Measurements from ENCODE around the gene RNF144B.
"Not testable (repeated sequence)": the region's sequence is repeated elsewhere in the genome, so short reads cannot be mapped to it uniquely, and the experiment has no call there.

Gene RNF144B

GRCh38 chr6:18406955-18407749 is 20.0 kb downstream of the RNF144B start:
- no peak for DNase-seq (ENCODE audit: low read depth, low spot score)

- DNase-seq (ENCODE audit: low read depth, low spot score): not testable (repeated sequence)
Measured at GRCh38 chr6:18409602-18410001, 22.5 kb downstream of the RNF144B start.

GRCh38 chr6:18410412-18410811 is 23.3 kb downstream of the RNF144B start:
- no peak for DNase-seq (ENCODE audit: low read depth, low spot score)

GRCh38 chr6:18412068-18412467 is 24.9 kb downstream of the RNF144B start:
- no peak for DNase-seq (ENCODE audit: low read depth, low spot score)

GRCh38 chr6:18412644-18413043 is 25.5 kb downstream of the RNF144B start:
- no peak for DNase-seq (ENCODE audit: low read depth, low spot score)

- DNase-seq (ENCODE audit: low read depth, low spot score): no peak
Measured at GRCh38 chr6:18413381-18413780, 26.2 kb downstream of the RNF144B start.

GRCh38 chr6:18414116-18414515 is 27.0 kb downstream of the RNF144B start:
- no peak for DNase-seq (ENCODE audit: low read depth, low spot score)

GRCh38 chr6:18415207-18415606 is 28.1 kb downstream of the RNF144B start:
- DNase-seq (ENCODE audit: low read depth, low spot score): no peak

- no peak for DNase-seq (ENCODE audit: low read depth, low spot score)
Measured at GRCh38 chr6:18415671-18416340, 28.7 kb downstream of the RNF144B start.

GRCh38 chr6:18416341-18416679 is 29.2 kb downstream of the RNF144B start:
- no peak for DNase-seq (ENCODE audit: low read depth, low spot score)

GRCh38 chr6:18420328-18420727 is 33.2 kb downstream of the RNF144B start:
- no peak for DNase-seq (ENCODE audit: low read depth, low spot score)

GRCh38 chr6:18422136-18422535 is 35.0 kb downstream of the RNF144B start:
- DNase-seq (ENCODE audit: low read depth, low spot score): no peak

GRCh38 chr6:18423426-18423825 is 36.3 kb downstream of the RNF144B start:
- DNase-seq (ENCODE audit: low read depth, low spot score): no peak

- no peak for DNase-seq (ENCODE audit: low read depth, low spot score)
Measured at GRCh38 chr6:18424201-18424600, 37.1 kb downstream of the RNF144B start.

GRCh38 chr6:18425218-18425617 is 38.1 kb downstream of the RNF144B start:
- no peak for DNase-seq (ENCODE audit: low read depth, low spot score)

- DNase-seq (ENCODE audit: low read depth, low spot score): no peak
Measured at GRCh38 chr6:18427296-18427695, 40.1 kb downstream of the RNF144B start.

GRCh38 chr6:18429655-18430297 is 42.6 kb downstream of the RNF144B start:
- DNase-seq (ENCODE audit: low read depth, low spot score): no peak

GRCh38 chr6:18431581-18431980 is 44.4 kb downstream of the RNF144B start:
- DNase-seq (ENCODE audit: low read depth, low spot score): no peak

- DNase-seq (ENCODE audit: low read depth, low spot score): no peak
Measured at GRCh38 chr6:18432180-18432579, 45.0 kb downstream of the RNF144B start.

- DNase-seq (ENCODE audit: low read depth, low spot score): no peak
Measured at GRCh38 chr6:18432619-18433018, 45.5 kb downstream of the RNF144B start.

GRCh38 chr6:18433059-18433458 is 45.9 kb downstream of the RNF144B start:
- no peak for DNase-seq (ENCODE audit: low read depth, low spot score)

- no peak for DNase-seq (ENCODE audit: low read depth, low spot score)
Measured at GRCh38 chr6:18436341-18436740, 49.2 kb downstream of the RNF144B start.

- no peak for DNase-seq (ENCODE audit: low read depth, low spot score)
Measured at GRCh38 chr6:18439581-18439980, 52.4 kb downstream of the RNF144B start.

Measured in activated naive CD8-positive, alpha-beta T cell treated with anti-CD3 and anti-CD28 coated beads, Interleukin-2, amount 50 U/mL, for 16 hours (primary cell).